Keratinocyte (primary cell): Measurements from ENCODE around the gene ANKRD44. TPM values are rescaled to one million over a fixed set of nuclear protein-coding genes. Genes with fewer than 3 reads are reported as not detected.

Source experiments
- DNase-seq: peaks from one replicate; pipeline ENCODE4 v3.0.0-alpha.2; 2011; ENCODE audit warnings: low read depth, missing footprints, low spot score
- FAIRE-seq: peaks from 2 replicates; lab custom pipeline; 2011; peaks lifted over from hg19 to GRCh38; lab: Jason Lieb, UNC
- H2AFZ ChIP-seq: 2 replicates; pipeline ENCODE4 v1.6.0; 2012; ENCODE audit warnings: low read length, control low read depth, inconsistent platforms; ENCODE audit not compliant: control insufficient read depth
- H3K27ac ChIP-seq: 2 replicates; pipeline ENCODE4 v1.5.1; 2011; ENCODE audit warnings: low read length; ENCODE audit not compliant: control insufficient read depth, insufficient read depth
- H3K27me3 ChIP-seq: 3 replicates; pipeline ENCODE4 v1.6.0; 2011; ENCODE audit warnings: low read length; ENCODE audit not compliant: control insufficient read depth, insufficient read depth; ENCODE audit errors: extremely low read depth
- H3K36me3 ChIP-seq, 2 experiments: 2 replicates in 1 of 2; 3 replicates in 1 of 2; pipeline ENCODE4 v1.5.1; 2011; ENCODE audit warnings: low read length in 2 of 2, mild to moderate bottlenecking in 1 of 2; ENCODE audit not compliant: control insufficient read depth in 2 of 2, insufficient read depth in 2 of 2; ENCODE audit errors: extremely low read depth in 1 of 2
- H3K4me1 ChIP-seq: 3 replicates; pipeline ENCODE4 v1.5.1; 2011; ENCODE audit warnings: low read length; ENCODE audit not compliant: control insufficient read depth, insufficient read depth; ENCODE audit errors: extremely low read depth
- H3K4me2 ChIP-seq: 3 replicates; pipeline ENCODE4 v1.6.0; 2011; ENCODE audit warnings: low read depth, low read length; ENCODE audit not compliant: control insufficient read depth, insufficient read depth; ENCODE audit errors: extremely low read depth
- H3K4me3 ChIP-seq, 3 experiments: fragments of 200-600 bp in 1 of 3; sonication (generic) in 1 of 3; 2 replicates in 2 of 3; 3 replicates in 1 of 3; pipeline ENCODE4 v1.5.1; 2011 to 2016; ENCODE audit warnings: low read length in 3 of 3, mild to moderate bottlenecking in 3 of 3, control low read depth in 2 of 3, inconsistent platforms in 1 of 3, low read depth in 1 of 3, mixed read lengths in 1 of 3, mixed run types in 1 of 3, moderate library complexity in 1 of 3; ENCODE audit not compliant: control insufficient read depth in 2 of 3, insufficient read depth in 2 of 3; ENCODE audit errors: extremely low read depth in 1 of 3
- H3K79me2 ChIP-seq: 2 replicates; pipeline ENCODE4 v1.6.0; 2012; ENCODE audit warnings: low read length; ENCODE audit not compliant: control insufficient read depth, insufficient read depth
- H3K9ac ChIP-seq: 3 replicates; pipeline ENCODE4 v1.6.0; 2011; ENCODE audit warnings: low read length; ENCODE audit not compliant: control insufficient read depth, insufficient read depth; ENCODE audit errors: extremely low read depth
- H3K9me1 ChIP-seq: 3 replicates; pipeline ENCODE4 v1.6.0; 2011; ENCODE audit warnings: low read length; ENCODE audit not compliant: control insufficient read depth, insufficient read depth; ENCODE audit errors: extremely low read depth
- H3K9me3 ChIP-seq: 2 replicates; pipeline ENCODE4 v1.5.1; 2012; ENCODE audit warnings: low read depth, low read length; ENCODE audit not compliant: control insufficient read depth
- H4K20me1 ChIP-seq: 3 replicates; pipeline ENCODE4 v1.6.0; 2011; ENCODE audit warnings: low read length; ENCODE audit not compliant: control insufficient read depth, insufficient read depth; ENCODE audit errors: extremely low read depth
- CTCF ChIP-seq, 3 experiments: IDR thresholded peaks in 1 of 3; conservative IDR thresholded peaks in 1 of 3; optimal IDR thresholded peaks in 1 of 3; 2 replicates in 2 of 3; 3 replicates in 1 of 3; pipeline versions ENCODE3 to v1.5.1; 2011; ENCODE audit warnings: low read length in 3 of 3, mild to moderate bottlenecking in 3 of 3, moderate library complexity in 2 of 3, control low read depth in 1 of 3, inconsistent platforms in 1 of 3; ENCODE audit not compliant: insufficient read depth in 2 of 3; ENCODE audit errors: extremely low read depth in 1 of 3
- EZH2 ChIP-seq: IDR thresholded peaks from one replicate; pipeline ENCODE4 v1.6.1; 2012; ENCODE audit warnings: inconsistent platforms, mild to moderate bottlenecking, low read length, moderate library complexity
- dilution Hi-C: fragments of 300-500 bp; cut with MboI; formaldehyde crosslinking; loops from one replicate; pipeline ENCODE4 v1.7.0; 2020; ENCODE audit warnings: low sequenced_read_pairs; ENCODE audit not compliant: extremely low pct_ligation_motif_present
- polyA plus RNA-seq, 5 experiments: library from polyadenylated mRNA; depleted of rRNA in 3 of 5; stranded (reverse) in 3 of 5; stranded (forward) in 1 of 5; unstranded in 1 of 5; fragments of >200 nt; gene quantifications; 1 replicate in 1 of 5; 2 replicates in 3 of 5; 3 replicates in 1 of 5; pipeline versions ENCODE4 v1.2.1 to v1.2.3, GENCODE V29; 2011 to 2012; ENCODE audit warnings: missing spikeins in 2 of 5, low read depth in 1 of 5, low replicate concordance in 1 of 5

Gene ANKRD44
- polyA plus RNA-seq, 1 donor (not counting 4 experiments of a cell fraction or from before 2014, with no cell fraction given), result 0.35 TPM

GRCh38 chr2:196984903-196985302 is 325.7 kb downstream of the ANKRD44 start:
- FAIRE-seq (no peak), DNase-seq (no peak)
- Histone ChIP-seq H4K20me1 (no peaks in the 10 kb centered on the region), H3K4me3 (no peak overlapping the region), H3K9ac (no peak overlapping the region), H3K4me1 (peaks cover 15% of the 10 kb centered on the region), H3K79me2 (no peaks in the 10 kb centered on the region), H3K9me1 (no peaks in the 10 kb centered on the region), H3K27ac (no peak overlapping the region), H2AFZ (no peak overlapping the region), H3K9me3 (no peaks in the 10 kb centered on the region), H3K4me2 (no peak overlapping the region), H3K36me3 (no peaks in the 10 kb centered on the region), H3K27me3 (no peaks in the 10 kb centered on the region)
- no peak for TF ChIP-seq CTCF (optimal IDR thresholded peaks at IDR 0.05 in 1 of 3, IDR thresholded peaks at IDR 0.05 in 1 of 3, conservative IDR thresholded peaks at IDR 0.05 in 1 of 3; ENCODE audit: extremely low read depth in 1 of 3, insufficient read depth in 2 of 3, low read length in 3 of 3)
- TF ChIP-seq EZH2, result no peak
- dilution Hi-C loops, result no loop called here

DNA sequence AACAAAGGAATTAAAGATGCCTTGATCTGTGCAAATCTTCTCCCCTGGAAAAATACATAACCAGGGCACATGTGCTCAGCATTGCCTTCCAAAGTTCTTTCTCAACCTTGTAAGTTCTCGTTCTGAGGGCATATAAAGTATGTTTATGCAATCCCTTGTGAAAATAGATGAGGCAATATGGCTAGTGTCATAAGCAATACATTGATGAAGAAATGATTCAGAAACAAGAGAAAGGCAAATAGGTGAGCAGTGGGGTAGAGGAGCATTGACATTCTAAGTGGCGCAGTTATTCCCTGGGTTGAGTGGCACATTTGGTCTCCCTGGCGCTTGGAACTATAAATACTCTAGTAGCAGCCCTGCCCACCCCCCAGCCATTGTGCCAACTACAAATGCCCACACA is 326.6 kb downstream of the ANKRD44 start:
- FAIRE-seq (no peak), DNase-seq (no peak)
- Histone ChIP-seq H3K9me3 (no peaks in the 10 kb centered on the region), H3K4me2 (no peak overlapping the region), H3K9me1 (no peaks in the 10 kb centered on the region), H4K20me1 (no peaks in the 10 kb centered on the region), H3K36me3 (no peaks in the 10 kb centered on the region), H2AFZ (no peak overlapping the region), H3K9ac (no peak overlapping the region), H3K4me3 (no peak overlapping the region), H3K4me1 (peaks cover 15% of the 10 kb centered on the region), H3K27ac (no peak overlapping the region), H3K27me3 (no peaks in the 10 kb centered on the region), H3K79me2 (no peaks in the 10 kb centered on the region)
- dilution Hi-C loops, result no loop called here
- TF ChIP-seq EZH2 (no peak), CTCF (optimal IDR thresholded peaks at IDR 0.05 in 1 of 3, IDR thresholded peaks at IDR 0.05 in 1 of 3, conservative IDR thresholded peaks at IDR 0.05 in 1 of 3; ENCODE audit: extremely low read depth in 1 of 3, insufficient read depth in 2 of 3, low read length in 3 of 3) (no peak)
